ENCODE measurements around the gene NCOA1.

GRCh38 chr2:24740142-24740541 is 249.1 kb downstream of the NCOA1 start:
- TF ChIP-seq POLR2A (IDR thresholded peaks at IDR 0.05; ENCODE audit: low read depth, low read length) (no peak), POLR2AphosphoS5 (IDR thresholded peaks at IDR 0.05; ENCODE audit: low read depth, low read length) (no peak)

Data from GM12891 (cell line).